HG02623 (cell line): ENCODE data around the gene KIF21B.

Experiments
- ATAC-seq: cut with Tn5 transposase; IDR thresholded peaks from one replicate; pipeline ENCODE4 v1.9.1; 2021; ENCODE audit warnings: moderate library complexity; ENCODE audit not compliant: unreplicated experiment

KIF21B gene, protein sequence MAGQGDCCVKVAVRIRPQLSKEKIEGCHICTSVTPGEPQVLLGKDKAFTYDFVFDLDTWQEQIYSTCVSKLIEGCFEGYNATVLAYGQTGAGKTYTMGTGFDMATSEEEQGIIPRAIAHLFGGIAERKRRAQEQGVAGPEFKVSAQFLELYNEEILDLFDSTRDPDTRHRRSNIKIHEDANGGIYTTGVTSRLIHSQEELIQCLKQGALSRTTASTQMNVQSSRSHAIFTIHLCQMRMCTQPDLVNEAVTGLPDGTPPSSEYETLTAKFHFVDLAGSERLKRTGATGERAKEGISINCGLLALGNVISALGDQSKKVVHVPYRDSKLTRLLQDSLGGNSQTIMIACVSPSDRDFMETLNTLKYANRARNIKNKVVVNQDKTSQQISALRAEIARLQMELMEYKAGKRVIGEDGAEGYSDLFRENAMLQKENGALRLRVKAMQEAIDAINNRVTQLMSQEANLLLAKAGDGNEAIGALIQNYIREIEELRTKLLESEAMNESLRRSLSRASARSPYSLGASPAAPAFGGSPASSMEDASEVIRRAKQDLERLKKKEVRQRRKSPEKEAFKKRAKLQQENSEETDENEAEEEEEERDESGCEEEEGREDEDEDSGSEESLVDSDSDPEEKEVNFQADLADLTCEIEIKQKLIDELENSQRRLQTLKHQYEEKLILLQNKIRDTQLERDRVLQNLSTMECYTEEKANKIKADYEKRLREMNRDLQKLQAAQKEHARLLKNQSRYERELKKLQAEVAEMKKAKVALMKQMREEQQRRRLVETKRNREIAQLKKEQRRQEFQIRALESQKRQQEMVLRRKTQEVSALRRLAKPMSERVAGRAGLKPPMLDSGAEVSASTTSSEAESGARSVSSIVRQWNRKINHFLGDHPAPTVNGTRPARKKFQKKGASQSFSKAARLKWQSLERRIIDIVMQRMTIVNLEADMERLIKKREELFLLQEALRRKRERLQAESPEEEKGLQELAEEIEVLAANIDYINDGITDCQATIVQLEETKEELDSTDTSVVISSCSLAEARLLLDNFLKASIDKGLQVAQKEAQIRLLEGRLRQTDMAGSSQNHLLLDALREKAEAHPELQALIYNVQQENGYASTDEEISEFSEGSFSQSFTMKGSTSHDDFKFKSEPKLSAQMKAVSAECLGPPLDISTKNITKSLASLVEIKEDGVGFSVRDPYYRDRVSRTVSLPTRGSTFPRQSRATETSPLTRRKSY (N-terminal part only)

DNA sequence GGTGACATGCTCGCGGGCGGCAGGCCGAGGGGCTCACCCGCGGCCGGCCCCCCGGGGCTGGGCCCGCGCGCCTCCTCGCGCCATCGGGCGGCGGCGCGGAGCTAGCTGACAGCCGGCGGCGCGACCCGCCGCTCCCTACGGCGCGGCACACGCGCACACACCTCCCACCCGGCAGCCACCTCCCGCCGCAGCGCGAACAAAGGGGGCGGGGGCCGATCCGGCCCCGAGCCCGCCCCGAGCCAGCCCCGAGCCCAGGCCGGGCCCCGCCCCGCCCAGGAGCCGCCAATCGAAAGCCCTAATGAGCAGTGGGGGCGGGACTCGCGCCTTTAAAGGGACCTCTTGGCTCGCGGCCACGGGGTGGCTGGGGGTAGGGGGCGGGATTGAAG, at the start of gene KIF21B:
KIF21B (minus strand) TSS at position 198 of the 386 bp plus-strand sequence. CDS start 331 bp downstream, outside the sequence.
- ATAC-seq = peak; percentile 44

DNA sequence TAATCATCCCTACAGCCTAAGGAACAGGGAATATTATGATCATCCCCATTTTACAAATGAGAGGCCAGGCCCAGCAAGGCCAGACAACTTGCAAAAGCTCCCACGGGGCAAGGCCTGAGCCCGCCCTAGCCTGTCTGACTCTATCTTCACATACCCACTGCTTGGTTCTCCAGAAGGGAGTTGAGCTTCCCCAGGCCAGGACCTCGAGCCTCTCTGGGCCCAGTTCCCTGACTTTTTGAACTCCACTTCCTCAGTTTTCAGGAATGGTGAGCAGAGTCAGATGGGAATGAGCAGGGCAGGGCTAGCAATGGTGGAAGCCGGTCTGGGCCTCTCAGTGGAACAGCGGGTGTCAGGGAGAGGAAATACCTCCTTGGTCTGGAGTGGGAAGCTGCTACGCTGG, 49.4 kb upstream of the KIF21B start:
- ATAC-seq = no peak

DNA sequence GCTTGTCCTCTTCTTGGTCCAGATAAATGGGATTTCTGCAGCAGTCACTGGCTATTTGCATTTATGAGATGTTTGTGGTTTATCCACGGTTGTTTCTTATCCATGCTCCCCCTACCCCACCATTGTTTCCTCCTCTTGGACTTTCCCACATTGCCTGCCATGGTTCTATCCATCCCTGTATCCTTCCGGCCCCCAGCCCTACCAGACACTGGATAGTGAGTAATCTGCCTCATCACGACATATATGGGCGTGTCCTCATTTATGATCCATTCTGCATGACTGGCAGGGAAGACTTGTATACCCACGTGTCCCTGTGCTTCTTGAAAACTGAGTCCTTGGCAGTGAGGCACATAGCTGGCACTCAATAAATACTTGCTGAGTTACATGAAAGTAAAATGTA, 48.6 kb upstream of the KIF21B start:
- ATAC-seq = no peak

DNA sequence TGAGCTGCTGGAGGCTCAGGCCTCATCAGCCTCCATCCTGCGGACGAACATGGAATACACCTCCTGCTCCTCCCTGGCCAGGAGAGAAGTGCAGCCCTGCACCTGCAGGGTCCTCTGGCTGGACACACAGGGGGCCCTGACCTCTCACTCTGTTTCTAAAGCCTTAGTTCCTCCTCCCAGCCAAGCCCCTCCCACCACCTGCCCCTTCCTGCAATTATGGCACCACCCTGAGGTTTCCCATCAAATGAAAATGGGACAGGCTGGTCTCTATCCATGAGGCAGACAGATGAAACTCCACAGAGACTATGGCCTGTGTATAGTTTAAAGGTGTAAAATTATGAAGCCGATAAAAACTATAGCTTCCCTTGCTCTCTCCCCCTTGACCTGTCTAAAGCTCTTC, 46.1 kb upstream of the KIF21B start:
- no peak for ATAC-seq

DNA sequence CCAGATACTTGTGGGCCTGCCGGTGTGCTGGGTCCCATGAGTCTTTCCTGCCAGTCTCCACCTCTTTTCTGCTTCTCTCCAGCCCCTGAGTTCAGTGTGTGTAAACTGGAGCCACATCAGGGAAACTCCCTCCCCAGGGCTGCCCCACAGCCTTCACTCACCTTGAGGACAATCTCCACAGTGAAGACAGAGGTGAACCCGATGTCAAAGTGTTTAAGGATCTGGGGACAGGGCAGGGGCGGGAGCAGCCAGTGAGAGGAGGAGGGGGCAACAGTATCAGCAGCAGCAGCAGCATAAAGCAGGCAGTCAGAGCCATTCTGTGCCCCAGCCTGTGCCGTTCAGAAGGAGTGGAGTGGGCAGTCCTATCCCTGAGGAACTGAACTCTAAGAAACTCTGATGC, 45.5 kb upstream of the KIF21B start:
- ATAC-seq = no peak

DNA sequence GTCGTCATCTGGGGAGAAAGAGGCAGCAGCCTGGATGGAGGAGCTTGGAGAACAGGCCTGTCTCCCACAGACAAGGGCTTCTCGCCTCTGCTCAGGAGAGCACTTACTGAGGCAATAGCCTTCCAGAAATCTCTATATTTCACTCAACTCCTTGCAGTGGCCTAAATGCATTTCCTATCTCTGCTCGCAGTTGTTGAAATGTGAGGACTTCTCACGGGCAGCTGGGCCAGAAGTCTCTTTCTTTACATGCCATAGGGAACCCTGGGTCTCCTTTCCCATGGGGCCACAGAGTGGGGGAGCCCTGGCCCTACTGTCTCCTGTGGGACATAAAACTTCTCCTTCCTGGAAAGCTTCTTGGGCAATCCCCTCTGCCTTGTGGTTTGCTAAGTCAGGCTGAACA, 43.5 kb upstream of the KIF21B start:
- ATAC-seq = no peak

DNA sequence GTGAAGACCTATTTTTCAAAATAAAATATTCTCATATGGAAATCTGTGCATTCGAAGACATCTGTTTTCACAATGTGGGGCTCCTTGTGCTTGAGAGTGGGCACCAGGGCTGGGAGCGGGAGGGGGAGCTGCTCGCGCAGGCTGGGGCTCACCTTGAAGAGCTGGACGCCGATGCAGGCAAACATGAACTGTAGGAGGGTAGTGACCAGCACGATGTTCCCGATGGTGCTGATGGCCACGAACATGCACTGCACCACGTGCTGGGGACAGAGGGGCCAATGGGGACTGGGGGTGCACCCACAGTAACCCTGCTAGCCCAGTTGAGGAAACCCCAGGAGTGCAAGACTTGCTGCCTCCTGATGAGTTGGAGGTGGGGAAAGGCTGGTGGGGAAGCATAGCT, 42.2 kb upstream of the KIF21B start:
- ATAC-seq = no peak

DNA sequence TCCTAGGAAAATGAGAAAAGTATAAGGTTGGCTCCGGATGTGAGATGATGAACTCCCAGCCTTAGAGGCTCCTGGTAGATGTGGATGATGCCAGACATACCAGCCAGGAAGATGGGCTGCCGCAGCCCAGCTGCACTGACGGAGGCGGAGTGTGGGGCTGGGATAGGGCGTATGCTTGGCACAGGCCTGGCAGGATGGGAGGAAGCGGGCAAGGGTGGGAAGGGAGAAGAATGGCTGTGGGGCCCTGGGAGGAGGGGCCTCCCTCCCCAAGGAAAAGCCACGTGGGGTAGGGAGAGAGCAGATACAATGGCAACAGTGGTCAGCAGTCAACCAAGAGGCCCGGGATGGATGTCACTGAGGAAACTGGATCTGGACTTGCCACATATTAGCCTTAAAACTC, 41.3 kb upstream of the KIF21B start:
- ATAC-seq = no peak

DNA sequence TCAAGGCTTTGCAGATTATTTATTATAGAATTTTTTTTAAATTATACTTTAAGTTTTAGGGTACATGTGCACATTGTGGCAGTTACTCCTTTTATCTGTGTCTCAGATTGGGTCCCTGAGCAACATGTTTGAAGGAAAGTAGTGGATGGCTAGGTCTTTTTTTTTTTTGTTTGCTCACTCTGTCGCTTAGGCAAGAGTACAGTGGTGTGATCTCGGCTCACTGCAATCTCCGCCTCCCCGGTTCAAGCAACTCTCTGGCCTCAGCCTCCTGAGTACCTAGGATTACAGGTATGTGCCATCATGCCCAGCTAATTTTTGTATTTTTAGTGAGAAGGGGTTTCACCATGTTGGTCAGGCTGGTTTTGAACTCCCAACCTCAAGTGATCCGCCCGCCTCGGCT, 39.6 kb upstream of the KIF21B start:
- ATAC-seq = no peak

DNA sequence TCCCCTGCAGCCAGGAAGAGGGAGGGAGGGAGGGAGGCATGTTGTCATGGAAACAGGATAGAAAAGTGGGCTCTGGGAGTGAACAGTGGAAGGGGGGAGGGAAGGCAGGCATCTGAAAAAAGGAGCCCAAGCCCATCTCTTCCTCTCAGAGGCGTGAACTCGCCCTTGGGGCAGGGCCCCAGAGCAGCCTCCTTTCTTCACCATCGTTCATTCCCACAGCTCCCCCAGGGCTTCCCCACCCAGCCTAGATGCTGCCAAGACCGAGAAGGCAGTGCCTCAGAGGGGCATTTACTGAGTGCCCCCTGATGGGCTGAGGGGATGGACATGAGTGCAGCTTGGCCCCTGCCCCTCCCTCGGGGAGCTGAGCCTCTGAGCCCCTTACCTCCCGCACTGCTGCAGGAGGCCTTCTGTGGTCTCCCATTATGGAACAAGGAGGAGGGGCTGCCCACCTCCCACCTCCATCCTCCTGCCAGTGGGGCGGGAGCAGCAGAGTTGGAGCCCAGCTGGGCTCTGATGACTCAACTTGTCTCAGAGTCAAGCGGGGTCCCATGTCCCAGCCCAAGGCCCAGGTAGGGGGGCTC, 39.1 kb upstream of the KIF21B start:
- ATAC-seq = no peak

DNA sequence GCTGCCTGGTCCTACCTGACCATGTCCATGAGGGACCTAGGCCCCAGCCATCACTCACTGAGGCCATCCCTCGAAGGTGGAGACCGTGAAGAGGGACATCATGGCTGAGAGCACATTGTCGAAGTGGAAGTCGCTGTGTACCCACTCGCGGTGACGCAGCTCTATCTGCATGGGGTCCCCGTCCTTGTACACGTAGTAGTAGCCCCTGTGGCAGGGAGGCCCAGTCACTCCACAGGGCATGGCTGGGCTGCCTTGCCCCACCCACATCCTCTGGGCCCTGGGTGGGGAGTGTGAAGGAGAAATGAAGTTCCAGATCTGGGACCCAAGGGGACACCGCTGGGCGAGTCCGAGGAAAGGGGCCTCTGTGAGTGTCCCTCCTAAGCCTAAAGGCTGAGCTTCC, 38.4 kb upstream of the KIF21B start:
- no peak for ATAC-seq

DNA sequence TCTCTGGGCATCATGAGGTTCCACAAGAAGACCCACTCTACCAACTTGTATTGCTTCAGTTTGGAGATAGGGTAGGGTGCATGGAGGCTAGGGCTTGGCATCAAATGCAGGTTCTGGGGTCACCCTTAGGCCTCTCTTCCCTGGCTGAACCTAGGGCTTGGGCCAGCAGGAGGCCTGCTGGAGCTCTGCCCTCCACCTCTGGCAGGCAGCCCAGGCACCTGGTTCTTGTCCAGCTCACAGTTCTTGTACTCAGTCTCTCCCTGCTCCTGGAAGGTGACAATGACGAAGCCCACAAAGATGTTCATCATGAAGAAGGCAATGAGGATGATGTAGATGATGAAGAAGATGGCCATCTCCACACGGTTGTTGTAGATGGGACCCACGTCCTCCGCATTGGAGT, 37.5 kb upstream of the KIF21B start:
- no peak for ATAC-seq

DNA sequence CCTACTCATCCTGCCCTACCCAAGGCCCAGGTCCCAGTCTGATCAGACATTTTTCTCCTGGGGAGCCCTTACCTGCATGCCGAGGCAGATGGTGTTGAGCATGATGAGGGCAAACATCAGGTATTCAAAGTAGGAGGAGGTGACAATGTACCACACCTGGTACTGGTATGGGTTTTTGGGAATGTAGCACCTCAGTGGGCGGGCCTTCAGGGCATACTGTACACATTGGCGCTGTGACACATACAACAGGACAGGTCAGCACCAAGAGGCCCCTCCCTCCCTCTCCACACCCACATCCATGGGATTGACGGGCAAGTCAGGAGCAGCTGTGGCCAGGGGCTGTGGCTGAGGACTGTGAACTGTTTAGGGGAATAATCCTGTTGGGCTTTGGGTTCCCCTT, 37.1 kb upstream of the KIF21B start:
- ATAC-seq = no peak

DNA sequence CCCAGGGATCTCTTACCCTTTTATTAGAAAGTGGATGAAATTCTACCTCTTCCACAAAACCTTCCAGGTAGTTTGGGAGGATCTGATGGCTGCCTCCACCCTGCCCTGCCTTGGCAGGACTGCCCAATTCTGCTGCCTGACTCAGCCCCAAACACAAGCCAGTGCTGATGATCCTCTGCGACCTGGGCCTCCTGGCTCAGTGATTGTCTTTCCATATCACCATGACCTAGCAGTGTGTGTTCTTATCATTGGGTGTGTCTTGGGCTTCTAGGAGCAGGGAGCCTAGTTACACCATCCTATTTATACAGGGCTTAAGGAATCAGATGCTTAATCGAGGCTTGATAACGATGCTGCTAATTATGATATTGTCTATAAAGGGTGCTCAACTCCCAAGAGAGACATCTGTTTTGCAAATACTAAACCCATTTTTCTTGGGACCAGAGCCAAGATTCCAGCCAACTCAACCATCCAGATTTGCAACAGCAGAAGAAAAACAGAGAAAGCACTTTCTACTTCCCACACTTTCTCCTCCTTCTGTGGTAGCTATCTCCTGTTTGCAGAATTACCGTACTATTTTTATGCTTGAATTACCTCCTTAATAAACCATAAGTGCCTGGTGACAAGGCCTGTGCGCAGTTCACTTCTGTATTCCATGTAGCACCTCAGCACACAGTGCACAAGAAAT, 36.5 kb upstream of the KIF21B start:
- ATAC-seq = no peak

DNA sequence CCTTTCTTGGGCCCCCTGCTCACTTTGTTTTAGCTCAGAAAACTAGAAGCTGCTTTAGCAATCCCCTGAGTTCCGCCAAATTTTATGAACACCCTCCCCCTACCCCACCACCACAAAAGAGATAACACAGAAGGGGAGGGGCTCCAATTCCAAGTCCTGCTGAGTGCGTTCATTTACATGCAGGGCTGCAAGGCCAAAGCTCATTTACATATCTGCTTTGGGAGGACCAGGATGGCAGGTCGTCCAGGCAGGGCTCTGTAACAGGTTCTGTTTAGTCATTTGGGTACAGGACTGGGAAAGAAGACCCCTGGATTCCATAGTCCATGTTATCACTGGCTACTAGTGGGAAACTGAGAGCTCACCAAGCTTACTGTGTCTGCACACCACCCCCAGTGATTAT, 35.9 kb upstream of the KIF21B start:
- ATAC-seq = no peak

DNA sequence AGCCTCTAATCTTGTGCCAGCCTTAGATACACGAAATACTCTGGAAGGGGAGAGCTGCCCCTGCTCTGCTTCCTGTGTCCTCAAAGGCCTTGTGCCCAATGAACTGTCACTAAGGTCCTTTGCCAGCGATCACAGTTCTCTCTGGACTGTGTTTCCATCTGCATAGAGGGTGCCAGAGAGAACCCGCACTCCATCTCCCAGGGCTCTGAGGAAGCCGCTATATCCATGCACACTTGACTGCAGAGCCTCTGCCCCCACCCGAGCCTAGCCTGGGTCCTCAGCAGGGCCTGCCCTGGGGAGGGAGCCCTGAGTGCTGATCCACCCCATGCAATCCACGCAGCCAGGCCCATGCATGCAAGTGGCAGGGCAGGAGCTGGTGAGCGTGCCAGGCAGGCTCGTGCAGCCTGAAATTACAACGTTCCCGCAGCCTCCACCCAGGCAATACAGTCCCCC, 30.6 kb upstream of the KIF21B start:
- ATAC-seq = no peak

DNA sequence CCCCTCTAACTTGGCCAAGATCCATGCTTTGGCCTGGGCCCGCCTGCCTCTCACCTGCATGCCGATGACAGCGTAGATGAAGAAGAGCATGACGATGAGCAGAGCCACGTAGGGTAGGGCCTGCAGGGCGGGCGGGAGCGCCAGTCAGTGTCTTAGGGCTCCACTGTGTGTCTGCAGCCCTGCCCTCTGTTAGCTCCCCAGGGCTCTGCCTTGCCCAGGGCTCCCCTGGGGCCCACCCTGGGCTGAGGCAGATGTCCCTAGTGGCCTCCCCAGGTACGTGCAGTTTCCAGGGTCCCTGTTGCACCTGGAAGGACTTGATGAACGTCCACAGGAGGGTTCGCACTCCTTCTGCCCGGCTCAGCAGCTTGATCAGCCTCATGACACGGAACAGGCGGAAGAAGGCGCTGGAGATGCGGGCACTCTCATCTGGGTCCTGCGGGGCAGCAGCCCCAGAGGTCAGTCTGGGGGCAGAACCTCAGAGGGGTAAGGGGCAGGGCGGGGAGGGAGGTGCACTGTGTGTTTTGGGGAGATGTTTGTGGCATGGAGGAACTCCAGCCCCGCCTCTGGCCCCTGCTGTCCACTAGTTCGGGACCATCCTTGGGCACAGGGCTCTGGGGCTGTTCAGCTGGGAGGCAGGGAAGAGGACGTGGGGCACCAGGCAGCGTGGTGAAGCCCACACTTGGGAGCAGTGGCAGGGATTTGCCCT, 29.8 kb upstream of the KIF21B start:
- no peak for ATAC-seq

DNA sequence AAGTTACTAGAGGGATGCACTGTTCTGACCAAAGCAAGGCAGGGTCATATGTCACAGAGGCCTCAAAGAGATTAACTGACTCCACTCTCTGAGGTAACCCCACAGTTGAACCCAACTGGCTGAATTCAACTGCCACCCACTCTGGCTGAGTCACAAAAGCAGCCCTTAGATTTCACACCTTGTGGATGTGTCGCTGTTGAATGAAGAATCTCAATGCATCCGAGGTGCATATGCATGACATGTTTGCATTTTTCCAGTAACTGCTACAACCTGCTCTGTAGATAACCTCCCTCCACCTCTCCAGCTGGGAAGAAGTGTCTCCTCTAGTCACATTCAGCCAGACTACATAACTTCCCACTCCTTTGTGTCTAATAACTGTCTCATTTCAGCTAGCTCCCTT, 27.9 kb upstream of the KIF21B start:
- no peak for ATAC-seq

DNA sequence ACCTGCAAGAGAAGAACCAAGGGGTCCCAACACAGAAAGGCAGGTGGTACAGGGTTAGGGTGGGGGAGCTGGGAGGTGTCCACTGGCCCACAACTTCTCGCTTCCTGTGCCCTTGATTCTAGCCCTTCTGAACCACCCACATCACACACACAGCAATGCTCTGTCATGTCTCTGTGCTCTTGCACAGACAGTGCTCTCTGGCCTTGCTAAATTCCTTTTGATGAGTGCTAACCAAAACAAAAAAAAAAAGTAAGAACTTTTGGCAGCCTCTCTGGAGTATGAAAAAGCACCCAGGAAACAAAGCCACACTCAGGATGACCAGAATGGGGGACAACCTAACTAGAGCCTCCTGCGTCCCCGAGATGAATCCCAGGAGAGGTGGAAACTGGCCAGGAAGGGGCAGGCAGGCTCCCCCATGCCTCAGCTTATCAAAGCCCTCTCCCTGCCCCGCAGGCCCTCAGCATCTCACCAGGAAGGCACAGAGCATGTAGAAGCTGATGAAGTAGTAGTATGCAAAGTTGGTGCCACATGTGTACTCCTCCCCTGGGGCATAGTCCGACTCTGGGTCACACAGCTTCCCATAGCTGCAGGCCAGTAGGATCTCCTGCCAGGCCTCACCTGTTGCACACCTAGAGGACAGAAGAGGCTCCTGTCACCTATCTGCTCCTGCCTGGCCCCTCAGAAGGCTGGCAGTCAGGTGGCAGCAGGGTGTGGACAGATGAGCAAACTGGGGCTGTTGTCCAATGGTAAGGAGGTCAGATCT, 27.2 kb upstream of the KIF21B start:
- ATAC-seq = no peak
